ENCODE measurements around the gene SUGP1. TPM values are rescaled to one million over a fixed set of nuclear protein-coding genes. Genes with fewer than 3 reads are reported as not detected.
"Not testable (repeated sequence)": the region's sequence is repeated elsewhere in the genome, so short reads cannot be mapped to it uniquely, and the experiment has no call there.

The SUGP1 gene
- polyA plus RNA-seq, 1 donor from 2014 or later, result 82.0 TPM

- TF ChIP-seq CTCF (IDR thresholded peaks at IDR 0.05; ENCODE audit: poor library complexity, severe bottlenecking) (no peak), EP300 (conservative IDR thresholded peaks at IDR 0.05; ENCODE audit: poor library complexity, severe bottlenecking) (no peak), REST (IDR thresholded peaks at IDR 0.05; ENCODE audit: borderline replicate concordance) (no peak)
- Histone ChIP-seq H3K9me2 (ENCODE audit: insufficient read depth, low read length) (no peaks in the 10 kb centered on the region), H3K27me3 (ENCODE audit: insufficient read depth, low read depth, low read length) (no peaks in the 10 kb centered on the region), H3K9me3 (ENCODE audit: low read length) (no peaks in the 10 kb centered on the region), H3K36me3 (ENCODE audit: insufficient read depth, low read length) (no peaks in the 10 kb centered on the region), H4K20me1 (ENCODE audit: insufficient read depth) (no peaks in the 10 kb centered on the region), H3K4me2 (ENCODE audit: low read length) (no peak overlapping the region), H3K9ac (ENCODE audit: low read length) (no peak overlapping the region), H3F3A (ENCODE audit: insufficient read depth, low read length, poor library complexity, severe bottlenecking) (no peaks in the 10 kb centered on the region), H3K27ac (ENCODE audit: low read length) (no peak overlapping the region), H3K4me3 (ENCODE audit: low read length) (no peak overlapping the region), H2AFZ (ENCODE audit: low read depth, low read length) (no peak overlapping the region), H3K79me2 (replicated peaks; ENCODE audit: insufficient read depth, low read length) (no peaks in the 10 kb centered on the region)
These were observed 32.5 kb upstream of the SUGP1 start for GRCh38 chr19:19352823-19353222.

- H3K36me3 ChIP-seq (ENCODE audit: insufficient read depth, low read length), result not testable (repeated sequence)
These were observed 30.4 kb upstream of the SUGP1 start for GRCh38 chr19:19350756-19351155.

GRCh38 chr19:19349365-19349764 lies 29.1 kb upstream of the SUGP1 start:
- Histone ChIP-seq H3K36me3 (ENCODE audit: insufficient read depth, low read length) (no peaks in the 10 kb centered on the region), H3K4me3 (ENCODE audit: low read length) (no peak overlapping the region), H3K9me2 (ENCODE audit: insufficient read depth, low read length) (no peaks in the 10 kb centered on the region), H3K27ac (ENCODE audit: low read length) (no peak overlapping the region), H3K9ac (ENCODE audit: low read length) (no peak overlapping the region), H3K9me3 (ENCODE audit: low read length) (no peaks in the 10 kb centered on the region), H3K4me2 (ENCODE audit: low read length) (no peak overlapping the region), H4K20me1 (ENCODE audit: insufficient read depth) (no peaks in the 10 kb centered on the region), H3K79me2 (replicated peaks; ENCODE audit: insufficient read depth, low read length) (no peaks in the 10 kb centered on the region), H2AFZ (ENCODE audit: low read depth, low read length) (no peak overlapping the region), H3F3A (ENCODE audit: insufficient read depth, low read length, poor library complexity, severe bottlenecking) (no peaks in the 10 kb centered on the region), H3K27me3 (ENCODE audit: insufficient read depth, low read depth, low read length) (no peaks in the 10 kb centered on the region)
- no peak for TF ChIP-seq REST (IDR thresholded peaks at IDR 0.05; ENCODE audit: borderline replicate concordance)
- no peak for TF ChIP-seq EZH2 (IDR thresholded peaks at IDR 0.05; ENCODE audit: borderline replicate concordance, insufficient read depth, low read length, poor library complexity, severe bottlenecking)
- TF ChIP-seq SMC3 (conservative IDR thresholded peaks at IDR 0.05; ENCODE audit: poor library complexity), result no peak
- no peak for TF ChIP-seq MXI1 (conservative IDR thresholded peaks at IDR 0.05; ENCODE audit: poor library complexity, severe bottlenecking)
- TF ChIP-seq TAF1 (IDR thresholded peaks at IDR 0.05; ENCODE audit: low read depth), result no peak
- TF ChIP-seq POLR2AphosphoS5 (IDR thresholded peaks at IDR 0.05), result no peak
- TF ChIP-seq EP300 (conservative IDR thresholded peaks at IDR 0.05; ENCODE audit: poor library complexity, severe bottlenecking), result no peak
- no peak for TF ChIP-seq CTCF (IDR thresholded peaks at IDR 0.05; ENCODE audit: poor library complexity, severe bottlenecking)
- no peak for TF ChIP-seq RAD21 (conservative IDR thresholded peaks at IDR 0.05)

More at GRCh38 chr19:19350756-19351155, 30.4 kb upstream of the SUGP1 start:
- H3K4me2 ChIP-seq (ENCODE audit: low read length); H3K79me2 ChIP-seq (replicated peaks; ENCODE audit: insufficient read depth, low read length); H3K27me3 ChIP-seq (ENCODE audit: insufficient read depth, low read depth, low read length); H3K9me2 ChIP-seq (ENCODE audit: insufficient read depth, low read length); H3F3A ChIP-seq (ENCODE audit: insufficient read depth, low read length, poor library complexity, severe bottlenecking); H4K20me1 ChIP-seq (ENCODE audit: insufficient read depth); H2AFZ ChIP-seq (ENCODE audit: low read depth, low read length); H3K9me3 ChIP-seq (ENCODE audit: low read length); H3K27ac ChIP-seq (ENCODE audit: low read length); H3K4me3 ChIP-seq (ENCODE audit: low read length); H3K9ac ChIP-seq (ENCODE audit: low read length): not testable (repeated sequence)

Data from neural cell (in vitro differentiated cells).